ENCODE measurements around the gene BICRAL. TPM values are rescaled to one million over a fixed set of nuclear protein-coding genes. Genes with fewer than 3 reads are reported as not detected.
"Not testable (repeated sequence)": the region's sequence is repeated elsewhere in the genome, so short reads cannot be mapped to it uniquely, and the experiment has no call there.

BICRAL gene, protein sequence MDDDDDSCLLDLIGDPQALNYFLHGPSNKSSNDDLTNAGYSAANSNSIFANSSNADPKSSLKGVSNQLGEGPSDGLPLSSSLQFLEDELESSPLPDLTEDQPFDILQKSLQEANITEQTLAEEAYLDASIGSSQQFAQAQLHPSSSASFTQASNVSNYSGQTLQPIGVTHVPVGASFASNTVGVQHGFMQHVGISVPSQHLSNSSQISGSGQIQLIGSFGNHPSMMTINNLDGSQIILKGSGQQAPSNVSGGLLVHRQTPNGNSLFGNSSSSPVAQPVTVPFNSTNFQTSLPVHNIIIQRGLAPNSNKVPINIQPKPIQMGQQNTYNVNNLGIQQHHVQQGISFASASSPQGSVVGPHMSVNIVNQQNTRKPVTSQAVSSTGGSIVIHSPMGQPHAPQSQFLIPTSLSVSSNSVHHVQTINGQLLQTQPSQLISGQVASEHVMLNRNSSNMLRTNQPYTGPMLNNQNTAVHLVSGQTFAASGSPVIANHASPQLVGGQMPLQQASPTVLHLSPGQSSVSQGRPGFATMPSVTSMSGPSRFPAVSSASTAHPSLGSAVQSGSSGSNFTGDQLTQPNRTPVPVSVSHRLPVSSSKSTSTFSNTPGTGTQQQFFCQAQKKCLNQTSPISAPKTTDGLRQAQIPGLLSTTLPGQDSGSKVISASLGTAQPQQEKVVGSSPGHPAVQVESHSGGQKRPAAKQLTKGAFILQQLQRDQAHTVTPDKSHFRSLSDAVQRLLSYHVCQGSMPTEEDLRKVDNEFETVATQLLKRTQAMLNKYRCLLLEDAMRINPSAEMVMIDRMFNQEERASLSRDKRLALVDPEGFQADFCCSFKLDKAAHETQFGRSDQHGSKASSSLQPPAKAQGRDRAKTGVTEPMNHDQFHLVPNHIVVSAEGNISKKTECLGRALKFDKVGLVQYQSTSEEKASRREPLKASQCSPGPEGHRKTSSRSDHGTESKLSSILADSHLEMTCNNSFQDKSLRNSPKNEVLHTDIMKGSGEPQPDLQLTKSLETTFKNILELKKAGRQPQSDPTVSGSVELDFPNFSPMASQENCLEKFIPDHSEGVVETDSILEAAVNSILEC
- 25.9 and 26.1 TPM in 2 replicates for total RNA-seq

DNA sequence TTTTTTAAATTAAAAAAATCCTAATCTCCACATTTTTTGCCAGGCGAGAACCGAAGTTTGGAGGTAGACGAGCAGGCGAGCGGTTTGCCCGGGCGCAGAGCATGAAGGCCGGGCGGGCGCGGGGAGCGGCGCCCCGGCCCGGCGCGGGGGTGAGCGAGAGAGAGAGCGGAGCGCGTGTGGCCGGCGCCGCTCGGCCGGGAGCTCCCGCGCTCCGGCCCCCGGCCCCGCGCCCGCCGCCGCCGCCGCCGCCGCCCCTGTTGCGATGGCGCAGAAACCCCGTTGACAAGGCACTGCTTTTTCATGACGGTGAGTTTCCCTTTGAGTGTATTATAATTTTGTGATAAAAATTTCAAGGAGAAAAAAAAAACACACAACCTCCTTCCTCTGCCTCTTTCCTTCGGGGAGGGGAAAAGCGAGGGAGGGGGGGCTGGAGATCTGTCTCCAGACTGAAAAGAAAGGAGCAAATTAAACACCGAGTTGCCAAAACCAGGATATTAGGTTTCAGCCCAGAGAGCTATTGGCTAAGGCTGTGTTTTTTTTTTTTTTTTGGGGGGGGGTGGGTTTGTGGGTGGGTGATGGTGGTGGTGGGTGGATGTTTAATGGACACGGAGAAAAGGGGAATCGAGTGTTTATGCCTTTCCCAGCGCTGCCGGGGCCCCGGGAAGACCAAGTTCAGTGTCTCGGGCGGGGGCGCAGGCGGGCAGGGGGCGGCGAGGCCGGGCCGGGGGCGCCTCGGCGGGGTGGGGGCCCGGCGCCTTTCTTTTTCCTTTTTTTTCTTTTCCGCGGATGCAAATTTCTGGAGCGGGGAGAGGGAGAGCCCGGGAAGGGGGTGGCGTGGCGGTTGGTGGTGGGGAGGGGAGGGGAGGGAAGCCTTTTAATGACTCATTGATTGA, at the start of gene BICRAL:
BICRAL (plus strand) TSS at position 257 of the 893 bp plus-strand sequence. CDS start 39,971 bp downstream, outside the sequence.
- intact Hi-C loops (cut with micrococcal nuclease) = loop anchor here (1.0 to 10.0 kb wide), 8 partner anchors 11 to 793 kb away; partner anchors contain the start of genes PEX6, POLH, TBCC and XPO5

DNA sequence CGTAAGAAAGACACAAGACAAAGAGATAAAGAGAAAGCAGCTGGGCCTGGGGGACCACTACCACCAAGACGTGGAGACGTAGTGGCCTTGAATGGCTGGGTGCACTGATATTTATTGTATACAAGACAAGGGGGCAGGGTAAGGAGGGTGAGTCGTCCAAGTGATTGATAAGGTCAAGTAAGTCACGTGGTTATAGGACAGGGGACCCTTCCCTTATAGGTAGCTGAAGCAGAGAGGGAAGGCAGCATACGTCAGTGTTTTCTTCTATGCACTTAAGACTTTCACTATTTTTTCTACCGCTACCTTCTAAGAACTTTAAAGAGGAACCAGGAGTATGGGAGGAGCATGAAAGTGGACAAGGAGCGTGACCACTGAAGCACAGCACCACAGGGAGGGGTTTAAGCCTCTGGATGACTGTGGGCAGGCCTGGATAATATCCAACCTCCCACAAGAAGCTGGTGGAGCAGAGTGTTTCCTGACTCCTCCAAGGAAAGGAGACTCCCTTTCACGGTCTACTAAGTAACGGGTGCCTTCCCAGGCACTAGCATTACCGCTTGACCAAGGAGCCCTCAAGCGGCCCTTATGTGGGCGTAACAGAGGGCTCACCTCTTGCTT, 47.9 kb upstream of the BICRAL start:
- intact Hi-C loops (cut with micrococcal nuclease) = not testable (repeated sequence)

DNA sequence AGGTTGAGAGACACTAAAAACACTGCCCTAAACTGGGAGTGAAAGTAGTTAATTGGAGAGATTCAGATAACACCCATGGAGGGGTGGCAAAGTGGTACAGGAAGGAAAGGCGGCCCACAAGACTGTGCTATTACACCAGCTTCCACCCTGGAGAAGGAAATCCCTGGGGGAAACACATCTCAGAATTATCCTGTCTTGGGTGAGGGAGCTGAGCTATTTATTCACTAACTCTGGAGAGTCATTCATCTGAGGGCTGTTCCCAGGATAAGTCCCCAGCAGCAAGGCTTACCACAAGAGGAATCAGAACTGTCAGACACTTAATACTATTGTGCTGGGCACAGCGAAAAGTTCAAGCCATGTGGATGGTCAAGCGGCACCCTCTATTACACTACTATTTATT, 45.9 kb upstream of the BICRAL start:
- intact Hi-C loops (cut with micrococcal nuclease) = no loop called here

DNA sequence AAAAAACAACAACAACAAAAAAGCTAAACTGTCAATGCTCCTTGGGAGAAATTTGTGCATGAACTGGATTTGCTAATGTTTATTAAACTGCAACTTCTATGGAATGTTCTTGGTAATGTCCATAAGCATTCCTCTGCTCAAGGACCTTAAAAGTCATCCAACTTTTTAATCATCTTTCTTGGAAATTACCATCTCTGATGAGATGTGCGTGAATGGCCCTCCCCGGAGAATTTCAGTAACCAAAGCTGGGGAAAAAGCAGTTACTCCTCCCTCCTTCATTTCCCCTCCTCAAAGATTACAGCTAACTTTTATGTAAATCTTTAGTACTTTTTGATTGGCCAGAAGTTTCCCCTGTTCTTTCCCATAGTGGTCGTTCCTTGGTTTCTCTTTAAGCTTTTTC, 41.1 kb upstream of the BICRAL start:
- intact Hi-C loops (cut with micrococcal nuclease) = loop anchor here (10.0 kb wide), 1 partner anchor 526 kb away; the partner anchor contains the start of gene MRPS10

DNA sequence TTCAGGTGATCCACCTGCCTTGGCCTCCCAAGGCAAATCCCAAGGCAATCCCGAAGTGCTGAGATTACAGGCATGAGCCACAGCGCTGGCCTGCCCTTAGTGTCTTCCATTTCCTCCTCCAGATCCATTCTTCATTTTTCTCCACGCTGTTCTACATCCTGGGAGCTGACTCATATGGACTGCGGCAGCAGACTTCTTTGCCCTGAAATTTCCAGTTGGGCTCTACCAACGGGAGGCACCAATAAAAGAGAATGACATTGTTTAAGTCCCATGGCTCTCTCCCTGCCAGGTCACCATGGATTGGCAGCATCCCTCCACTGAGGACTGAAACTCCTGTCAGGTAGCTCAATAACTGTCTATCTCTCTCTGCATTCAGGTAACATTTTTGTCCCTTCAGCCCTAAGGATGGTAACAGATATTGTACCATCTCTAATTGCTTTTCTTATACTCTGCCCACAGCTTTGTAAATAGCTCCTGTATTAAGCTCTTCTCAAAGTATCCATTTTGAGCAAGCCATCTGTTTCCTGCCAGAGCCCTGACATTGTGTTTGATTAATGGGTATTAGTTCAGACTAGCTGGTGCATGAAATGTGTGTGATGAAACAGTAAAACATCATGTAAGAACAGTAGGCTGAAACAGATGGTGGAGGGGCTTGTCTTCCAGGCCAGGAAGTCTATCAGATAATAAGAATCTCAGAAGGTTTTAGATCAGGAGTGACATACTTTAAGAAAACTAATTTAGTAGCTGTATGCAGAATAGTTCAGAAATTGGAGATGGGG, 39.5 kb upstream of the BICRAL start:
- intact Hi-C loops (cut with micrococcal nuclease) = loop anchor here (10.0 kb wide), 1 partner anchor 528 kb away; the partner anchor contains the start of gene MRPS10

DNA sequence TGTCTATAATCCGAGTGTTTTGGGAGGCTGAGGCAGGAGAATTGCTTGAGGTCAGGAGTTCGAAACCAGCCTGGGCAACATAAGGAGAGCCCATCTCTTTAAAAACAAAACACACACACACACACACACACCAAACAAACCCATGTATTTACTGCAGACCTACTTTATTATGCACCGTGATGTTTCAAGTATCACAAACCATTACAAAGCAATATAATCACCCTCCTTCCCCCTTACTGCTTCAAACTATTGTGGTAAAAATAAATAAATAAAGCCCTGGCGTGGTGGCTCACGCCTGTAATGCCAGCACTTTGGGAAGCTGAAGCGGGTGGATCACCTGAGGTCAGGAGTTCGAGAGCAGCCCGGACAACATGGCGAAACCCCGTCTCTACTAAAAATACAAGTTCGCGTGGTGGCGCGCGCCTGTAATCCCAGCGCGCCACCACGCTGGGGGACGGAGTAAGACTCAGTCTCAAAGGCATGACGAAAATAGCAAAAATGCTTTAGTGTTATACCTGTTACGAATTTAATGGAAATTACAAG, 37.4 kb upstream of the BICRAL start:
- intact Hi-C loops (cut with micrococcal nuclease) = loop anchor here (10.0 kb wide), 1 partner anchor 530 kb away; the partner anchor contains the start of gene MRPS10

DNA sequence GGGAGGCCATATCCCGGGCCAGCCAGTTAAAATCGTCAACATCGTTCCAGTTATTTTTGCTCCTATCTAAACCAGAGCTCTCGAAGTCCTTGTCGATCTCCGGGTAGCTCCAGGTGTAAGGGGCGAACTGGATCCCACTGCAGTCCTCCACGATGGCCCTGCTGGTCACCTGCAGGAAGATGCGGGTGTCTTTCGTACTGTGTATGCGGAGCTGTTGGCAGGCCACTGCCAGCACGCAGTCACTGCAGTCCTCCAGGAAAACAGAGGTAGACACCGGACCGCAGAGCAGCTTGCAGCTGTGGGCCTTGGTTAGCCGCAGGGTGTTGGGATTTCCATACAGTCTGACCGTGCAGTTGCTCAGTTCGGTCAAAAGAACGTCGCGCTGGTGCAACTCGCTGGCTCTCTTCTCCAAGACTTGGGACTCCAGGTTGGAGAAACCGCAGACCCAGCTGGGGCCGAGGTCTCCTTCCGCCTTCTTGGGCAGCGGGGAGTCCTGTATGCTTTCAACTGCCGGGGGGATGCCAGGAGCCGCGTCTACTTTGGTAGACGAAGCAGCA, 36.7 kb upstream of the BICRAL start:
- intact Hi-C loops (cut with micrococcal nuclease) = loop anchor here (10.0 kb wide), 1 partner anchor 530 kb away; the partner anchor contains the start of gene MRPS10

DNA sequence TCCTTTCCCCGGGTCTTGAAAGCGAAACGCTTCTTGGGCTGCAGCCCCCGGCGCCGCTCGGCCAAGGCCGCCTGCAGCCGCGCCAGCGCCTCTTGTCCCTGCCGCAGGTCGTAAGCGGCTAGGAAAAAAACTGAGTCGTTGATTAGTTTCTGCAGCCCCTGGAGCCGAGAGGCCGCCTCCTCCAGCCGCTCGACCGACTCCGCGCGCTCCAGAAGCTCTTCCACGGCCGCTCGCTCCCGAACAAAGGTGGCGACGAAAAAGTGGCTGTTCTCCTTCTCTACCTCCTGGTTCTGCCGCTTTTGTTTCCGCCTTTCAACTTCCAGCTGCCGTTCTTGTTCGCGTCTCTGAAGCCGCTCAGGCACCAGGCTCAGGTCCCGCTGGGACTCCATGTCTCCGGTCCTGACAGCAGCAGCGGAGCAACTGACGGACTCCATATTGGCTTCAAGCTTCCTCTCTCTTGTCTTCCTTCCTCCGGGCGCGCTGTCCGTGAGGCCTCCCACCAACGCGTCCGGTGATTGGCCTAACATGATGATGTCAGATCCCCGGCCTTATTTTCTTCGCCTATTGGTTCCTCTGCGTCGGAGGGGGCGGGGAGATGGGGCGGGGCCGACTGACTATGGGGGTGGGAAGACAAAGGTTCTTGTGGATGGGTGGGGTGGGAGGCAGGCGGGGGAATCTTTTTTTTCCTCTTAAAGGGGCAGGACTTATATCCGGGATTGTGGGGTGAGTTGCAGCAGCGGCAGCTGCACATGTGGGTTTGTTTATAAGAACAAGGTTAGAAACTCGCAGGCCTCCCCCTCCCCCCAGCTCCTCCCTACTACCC, 36.0 kb upstream of the BICRAL start, which contains the start of gene TBCC:
TBCC (minus strand) TSS at position 464 of the 823 bp plus-strand sequence; CDS start at position 434, 30 bp downstream.
- intact Hi-C loops (cut with micrococcal nuclease) = loop anchor here (1.0 to 10.0 kb wide), 18 partner anchors 20 to 1673 kb away; partner anchors contain the start of genes BICRAL, BYSL, CNPY3 and GTPBP2

DNA sequence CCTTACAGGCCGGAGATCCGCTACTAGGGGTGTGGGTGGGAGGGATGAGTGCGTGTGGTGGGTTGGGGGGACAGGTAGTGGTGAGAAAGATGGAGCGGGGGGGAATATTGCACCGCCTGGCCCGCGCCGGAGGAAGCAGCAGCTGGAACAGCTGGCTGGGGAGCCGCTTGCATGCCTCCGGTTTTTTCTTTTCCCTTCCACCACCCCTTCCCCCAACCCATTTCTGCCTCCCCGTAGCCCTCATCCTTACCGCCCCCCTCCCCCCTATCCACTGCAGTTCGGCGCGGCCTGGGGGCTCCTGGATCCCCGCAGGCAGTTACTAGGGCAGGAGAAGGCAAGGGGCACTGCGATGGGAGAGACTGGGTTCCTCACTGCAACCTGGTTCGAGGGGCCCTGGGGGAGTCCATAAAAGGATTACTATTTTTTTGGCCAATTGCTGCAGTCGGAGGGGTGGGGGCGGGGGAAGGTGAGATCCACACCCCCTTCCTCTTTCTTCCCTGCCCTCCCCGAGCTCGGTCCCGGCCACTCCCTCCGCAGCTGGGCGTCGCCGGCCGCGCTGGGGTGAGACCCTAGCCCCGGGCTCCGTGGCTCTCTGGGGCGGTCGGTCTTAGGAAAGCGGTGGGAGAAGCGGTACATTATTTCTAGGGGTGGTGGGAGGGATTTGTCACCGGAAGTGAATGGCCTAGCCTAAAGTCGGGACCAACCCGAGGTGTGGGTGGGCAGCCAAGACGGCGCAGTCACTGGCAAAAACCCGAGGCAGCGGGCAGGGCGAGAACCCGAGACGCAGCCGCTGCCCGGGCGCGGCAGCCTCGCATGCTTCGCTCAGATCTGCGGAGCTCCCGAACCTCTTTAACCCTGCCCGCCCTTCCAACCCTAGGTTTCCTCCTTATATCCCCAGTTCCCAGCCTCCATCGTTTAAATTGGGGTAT, 35.1 kb upstream of the BICRAL start:
- intact Hi-C loops (cut with micrococcal nuclease) = loop anchor here (1.0 to 10.0 kb wide), 18 partner anchors 20 to 1674 kb away; partner anchors contain the start of genes BICRAL, BYSL, CNPY3 and GTPBP2

DNA sequence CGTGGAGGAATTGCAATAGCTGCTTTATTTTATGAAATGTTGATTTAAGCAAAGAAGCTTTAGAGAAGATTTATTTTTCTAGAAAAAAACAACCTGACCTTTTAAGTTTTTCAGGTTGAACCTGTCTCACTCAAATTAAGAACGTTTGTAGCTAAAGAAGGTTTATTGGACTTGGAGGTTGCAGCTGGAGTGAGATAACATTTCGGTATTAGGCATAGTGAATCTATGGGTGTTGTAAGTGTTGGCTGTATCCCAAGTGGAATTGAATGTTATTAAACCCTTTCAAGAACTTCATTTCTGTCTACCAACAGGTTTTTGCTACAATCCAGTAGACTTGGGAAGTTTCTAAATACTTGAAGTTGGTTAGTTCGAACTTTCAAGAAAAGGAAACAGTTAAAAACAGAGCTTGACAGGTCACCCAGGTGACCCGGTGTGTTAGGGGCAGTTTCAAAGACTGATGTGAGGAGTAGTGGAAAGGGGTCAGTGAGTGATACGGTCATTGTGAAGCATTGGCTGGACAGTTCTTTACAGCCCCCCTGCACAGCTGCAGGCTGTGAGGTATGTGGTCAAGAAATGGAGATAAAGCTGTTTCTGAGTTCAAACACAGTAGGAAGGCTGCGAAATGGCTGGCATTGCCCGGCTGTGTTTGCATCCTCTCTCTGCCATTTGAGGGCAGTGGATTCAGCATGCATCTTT, 33.5 kb upstream of the BICRAL start:
- intact Hi-C loops (cut with micrococcal nuclease) = loop anchor here (10.0 kb wide), 1 partner anchor 534 kb away; the partner anchor contains the start of gene MRPS10

DNA sequence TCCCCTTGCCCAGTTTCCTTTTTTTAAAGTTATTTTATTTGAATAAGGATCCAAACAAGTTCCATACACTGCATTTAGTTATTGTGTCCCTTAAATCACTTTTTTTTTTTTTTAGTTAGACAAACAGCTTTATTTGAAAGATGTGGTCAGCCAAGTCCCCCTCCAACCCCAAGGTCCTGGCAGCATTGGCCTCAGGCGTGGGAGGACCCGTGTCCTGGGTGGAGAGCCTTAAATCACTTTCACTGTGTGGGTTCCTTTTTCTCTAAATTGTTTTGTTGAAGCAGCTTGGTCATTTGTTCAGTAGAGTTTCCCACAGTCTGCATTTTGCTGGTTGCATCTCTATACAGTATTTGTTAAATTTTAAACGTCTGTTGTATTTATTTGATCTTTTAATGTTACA, 30.8 kb upstream of the BICRAL start:
- intact Hi-C loops (cut with micrococcal nuclease) = no loop called here

DNA sequence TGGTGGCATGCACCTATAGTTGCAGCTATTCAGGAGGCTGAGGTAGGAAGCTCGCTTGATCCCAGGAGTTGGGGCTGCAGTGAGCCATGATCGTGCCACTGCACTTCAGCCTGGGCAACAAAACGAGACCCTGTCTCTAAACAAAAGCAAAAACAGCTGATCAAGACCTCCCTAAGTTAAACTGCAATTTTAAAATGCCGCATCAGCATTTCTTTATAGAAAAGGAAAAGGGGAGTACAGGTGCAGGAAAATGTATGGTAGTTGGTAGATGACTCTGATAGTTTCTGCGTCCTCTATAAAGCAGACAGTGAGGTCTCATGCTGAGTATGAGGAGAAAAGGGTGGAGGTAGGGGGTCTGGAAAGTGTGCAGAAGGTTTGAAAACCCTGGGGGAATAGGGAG, 27.1 kb upstream of the BICRAL start:
- intact Hi-C loops (cut with micrococcal nuclease) = no loop called here

DNA sequence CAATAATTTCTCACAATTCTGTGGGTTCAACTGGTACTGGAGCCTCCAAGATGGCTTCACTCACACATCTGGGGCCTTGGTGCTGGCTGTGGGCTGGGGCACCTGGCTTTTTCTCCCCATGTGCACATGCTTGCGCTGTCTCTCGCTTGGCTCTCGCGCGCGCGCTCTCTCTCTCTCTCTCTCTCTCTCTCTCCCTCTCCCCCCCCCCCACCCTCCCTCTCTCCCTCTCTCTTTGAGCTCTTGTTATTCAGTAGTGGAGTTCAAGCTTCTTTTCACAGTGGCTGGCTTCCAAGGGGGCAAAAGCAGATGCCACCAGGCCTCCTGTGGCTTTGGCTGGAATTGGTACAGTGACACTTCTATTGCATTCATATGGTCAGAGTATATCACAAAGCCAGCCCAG, 25.1 kb upstream of the BICRAL start:
- intact Hi-C loops (cut with micrococcal nuclease) = no loop called here

DNA sequence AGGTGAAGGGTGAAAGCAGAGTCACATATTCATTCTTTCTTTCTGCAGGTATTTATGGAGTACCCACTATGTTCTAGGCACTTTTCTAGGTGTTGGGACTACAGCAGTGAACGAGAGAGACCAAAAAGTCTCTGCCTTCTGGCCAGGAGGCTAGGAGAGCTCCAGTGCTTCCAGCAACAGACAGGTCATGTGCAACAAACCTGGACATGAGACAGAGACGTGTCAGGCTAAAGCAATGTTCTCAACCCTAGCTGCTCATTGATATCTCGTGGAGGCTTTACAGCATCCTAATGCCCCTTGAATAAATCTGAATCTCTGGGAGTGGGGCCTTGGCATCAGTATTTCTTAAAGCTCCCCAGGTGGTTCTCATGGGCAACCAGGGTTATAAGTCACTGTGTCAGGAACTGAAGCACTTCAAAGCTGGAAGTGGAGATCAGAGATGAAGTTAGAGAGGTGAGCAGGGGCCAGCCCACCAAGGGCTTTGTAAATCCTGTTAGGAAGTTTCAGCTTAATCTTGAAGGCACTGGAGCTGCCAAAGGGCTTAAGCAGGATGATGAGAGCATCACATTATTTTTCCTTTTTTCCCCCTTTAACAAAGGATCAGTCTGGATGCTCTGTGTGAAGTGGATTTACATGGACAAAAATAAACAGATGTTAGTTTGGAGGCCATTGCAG, 23.0 kb upstream of the BICRAL start:
- intact Hi-C loops (cut with micrococcal nuclease) = no loop called here
